HepG2 (cell line): ENCODE measurements around the gene SPSB2. TPM values are rescaled to one million over a fixed set of nuclear protein-coding genes. Genes with fewer than 3 reads are reported as not detected.

Experiments used
- ARHGAP35 ChIP-seq: sonication (generic); formaldehyde crosslinking; IDR thresholded peaks from 2 replicates; pipeline ENCODE4 v1.9.0; 2022; ENCODE audit warnings: mild to moderate bottlenecking, inconsistent platforms, moderate library complexity, missing genetic modification reagents, borderline replicate concordance
- CBX1 ChIP-seq: IDR thresholded peaks from one replicate; pipeline ENCODE4 v1.6.1; 2016; ENCODE audit warnings: antibody characterized with exemption, low read depth
- MTA3 ChIP-seq: sonication (generic); formaldehyde crosslinking; IDR thresholded peaks from 2 replicates; pipeline ENCODE4 v1.4.0; 2020; ENCODE audit warnings: missing genetic modification reagents
- NFE2L1 ChIP-seq: sonication (generic); formaldehyde crosslinking; IDR thresholded peaks from 2 replicates; pipeline ENCODE4 v1.4.0; 2020; ENCODE audit warnings: missing genetic modification reagents, mild to moderate bottlenecking, borderline replicate concordance
- PRDM4 ChIP-seq: sonication (generic); formaldehyde crosslinking; IDR thresholded peaks from 2 replicates; pipeline ENCODE4 v1.9.0; 2021; ENCODE audit warnings: missing genetic modification reagents, borderline replicate concordance
- RERE ChIP-seq: IDR thresholded peaks from 2 replicates; pipeline ENCODE4 v1.6.1; 2016; ENCODE audit warnings: low read depth, missing genetic modification reagents, missing compliant biosample characterization
- TBX3 ChIP-seq: fragments of 450-650 bp; IDR thresholded peaks from 2 replicates; pipeline ENCODE4 v1.6.1; 2017; ENCODE audit warnings: antibody characterized with exemption, mild to moderate bottlenecking, inconsistent platforms, borderline replicate concordance
- TEAD2 ChIP-seq: sonication (generic); formaldehyde crosslinking; IDR thresholded peaks from 2 replicates; pipeline ENCODE4 v1.9.0; 2021; ENCODE audit warnings: missing genetic modification reagents
- ZBTB7A ChIP-seq: sonication (generic); formaldehyde crosslinking; IDR thresholded peaks from 2 replicates; pipeline ENCODE4 v1.8.0; 2022; ENCODE audit warnings: mild to moderate bottlenecking, missing genetic modification reagents
- ZNF318 ChIP-seq: sonication (generic); formaldehyde crosslinking; IDR thresholded peaks from 2 replicates; pipeline ENCODE4 v1.4.0; 2020; ENCODE audit warnings: mild to moderate bottlenecking, missing genetic modification reagents
- ZNF343 ChIP-seq: sonication (generic); formaldehyde crosslinking; IDR thresholded peaks from 2 replicates; pipeline ENCODE4 v1.4.0; 2020; ENCODE audit warnings: mild to moderate bottlenecking, missing genetic modification reagents
- ZNF678 ChIP-seq: sonication (generic); formaldehyde crosslinking; IDR thresholded peaks from 2 replicates; pipeline ENCODE4 v1.4.0; 2020; ENCODE audit warnings: mild to moderate bottlenecking, missing genetic modification reagents
- polyA plus RNA-seq, 8 experiments: library from polyadenylated mRNA; depleted of rRNA in 3 of 8; stranded (reverse) in 7 of 8; unstranded in 1 of 8; fragments of >200 nt; fragmentation: Illumina TruSeq in 4 of 8; extraction: Trizol in 4 of 8; gene quantifications; 2 replicates each; pipeline versions ENCODE4 v1.2.1 to v1.2.3, GENCODE V29; 2011 to 2016; ENCODE audit warnings: low read depth in 4 of 8, missing spikeins in 1 of 8, mixed read lengths in 1 of 8; ENCODE audit not compliant: insufficient read depth in 1 of 8
- total RNA-seq, 5 experiments: library from RNA; depleted of rRNA; stranded (reverse); fragments of >200 nt; fragmentation: Illumina TruSeq; extraction: Trizol; gene quantifications; 2 replicates each; pipeline ENCODE4 v1.2.3, GENCODE V29; 2016; ENCODE audit warnings: low read depth in 1 of 5

Gene SPSB2
- total and polyA plus RNA-seq, 2 of the 13 experiments (the other 11 are each of a cell fraction or from before 2014, with no cell fraction given): 2.0 to 6.2 TPM

- TF ChIP-seq ZNF343 (CRISPR knock-in tag): peak; percentile 55; the same call in 1 of the 2 replicates
- no peak for TF ChIP-seq TEAD2 (CRISPR knock-in tag)
- no peak for TF ChIP-seq ZNF318 (CRISPR knock-in tag)
- TF ChIP-seq ARHGAP35 (CRISPR knock-in tag): no peak
- no peak; the same call in 1 of the 2 replicates for TF ChIP-seq ZNF678
- TF ChIP-seq CBX1: peak; percentile 93
- TF ChIP-seq MTA3 (CRISPR knock-in tag): no peak
- TF ChIP-seq ZBTB7A: no peak
- TF ChIP-seq PRDM4: no peak
- TF ChIP-seq RERE: no peak
- no peak for TF ChIP-seq NFE2L1 (CRISPR knock-in tag)
- no peak for TF ChIP-seq TBX3
These were observed 5.5 kb downstream of the SPSB2 start, which contains the start of gene TPI1 (continued) for GRCh38 chr12:6867413-6868210.
